ENCODE measurements around the gene EZH2.
A peak's percentile ranks its signal among the peaks of the same experiment; 100 is the strongest.

The EZH2 gene

GRCh38 chr7:148809856-148810255 is 74.2 kb downstream of the EZH2 start:
- no peak for DNase-seq (ENCODE audit: low read depth in 2 of 2)

GRCh38 chr7:148807436-148807835 is 76.7 kb downstream of the EZH2 start:
- DNase-seq (ENCODE audit: low read depth in 2 of 2): no peak

DNA sequence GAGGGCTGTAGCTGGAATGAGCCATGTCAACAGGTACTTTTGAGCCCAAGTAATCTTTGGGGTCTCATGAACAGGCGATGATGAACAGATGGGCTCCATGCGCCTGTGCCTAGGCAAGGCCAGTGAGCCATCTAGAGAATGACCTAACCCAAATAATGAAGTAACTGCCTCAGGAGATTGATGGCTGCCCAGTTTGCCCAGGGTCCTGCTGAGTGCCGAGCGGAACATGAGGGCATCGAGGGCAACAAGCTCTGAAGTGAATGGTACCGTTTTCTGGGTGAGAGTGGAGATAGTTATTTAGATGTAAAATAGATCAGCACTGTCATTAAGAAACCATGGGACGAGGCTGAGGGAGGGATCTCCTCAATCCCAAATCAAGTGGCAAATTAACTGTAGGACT is 77.9 kb downstream of the EZH2 start:
- DNase-seq (ENCODE audit: low read depth in 2 of 2): no peak

DNA sequence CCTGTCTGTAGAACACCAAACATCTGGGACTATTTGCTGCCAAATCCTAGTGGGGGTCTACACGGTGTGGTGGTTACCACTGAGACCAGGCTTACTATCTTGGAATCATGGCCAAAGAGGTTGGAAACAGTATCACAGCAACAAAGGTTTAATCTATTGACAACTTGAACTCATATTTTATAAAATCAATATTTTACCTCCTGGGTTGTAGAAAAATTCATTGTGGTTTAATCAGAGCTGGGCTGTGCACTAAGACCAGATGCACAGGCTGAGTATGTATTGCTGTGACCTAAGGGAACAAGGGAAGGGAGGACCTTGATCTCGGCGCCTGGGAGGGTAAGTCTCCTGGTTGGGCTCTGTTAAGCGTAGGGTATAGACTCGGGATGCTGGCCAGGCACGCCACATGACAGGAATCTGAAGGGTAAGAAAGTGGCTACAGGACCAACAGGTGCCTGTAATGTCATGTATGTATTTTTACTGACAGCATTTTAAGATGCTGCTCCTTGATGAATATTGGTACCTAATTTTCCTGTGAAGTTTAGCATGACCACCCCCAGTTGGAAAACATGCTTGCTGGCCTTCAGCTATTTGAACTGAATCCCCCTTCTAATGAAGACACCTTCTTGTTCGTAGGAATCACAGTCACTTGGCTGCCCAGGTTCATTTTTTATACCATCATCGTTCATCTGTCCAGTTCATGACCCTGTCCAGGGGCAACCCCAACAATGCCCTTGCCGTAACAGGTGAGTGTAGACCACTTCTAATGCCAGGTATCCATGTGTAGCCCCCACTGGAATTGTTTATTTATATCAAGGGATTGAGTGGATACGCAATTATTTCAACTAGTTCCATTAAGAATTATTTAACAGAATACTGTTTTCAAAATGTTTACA is 79.5 kb downstream of the EZH2 start:
- no peak for DNase-seq (ENCODE audit: low read depth in 2 of 2)

DNA sequence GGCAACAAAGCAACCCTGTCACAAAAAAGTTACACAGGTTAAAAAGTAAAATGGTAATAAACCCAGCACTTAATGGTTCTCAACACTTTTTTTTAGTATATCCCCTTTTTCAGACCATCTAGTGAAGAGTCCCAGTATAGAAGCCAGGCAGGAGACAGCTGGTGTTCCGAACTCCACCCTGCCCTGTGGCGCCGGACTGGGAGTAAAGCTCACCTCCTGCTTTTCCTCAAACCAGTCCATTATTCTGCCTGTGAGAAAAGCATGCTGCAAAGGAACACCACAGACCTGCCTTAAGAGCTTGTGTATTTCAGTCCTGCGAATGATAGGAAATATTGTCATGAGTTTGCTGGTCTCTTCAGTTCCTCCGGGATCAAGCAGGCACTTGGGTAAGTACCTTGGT is 81.0 kb downstream of the EZH2 start:
- DNase-seq (ENCODE audit: low read depth in 2 of 2): no peak

- DNase-seq (ENCODE audit: low read depth in 2 of 2): no peak
These were observed 82.0 kb downstream of the EZH2 start for GRCh38 chr7:148802101-148802493.

DNA sequence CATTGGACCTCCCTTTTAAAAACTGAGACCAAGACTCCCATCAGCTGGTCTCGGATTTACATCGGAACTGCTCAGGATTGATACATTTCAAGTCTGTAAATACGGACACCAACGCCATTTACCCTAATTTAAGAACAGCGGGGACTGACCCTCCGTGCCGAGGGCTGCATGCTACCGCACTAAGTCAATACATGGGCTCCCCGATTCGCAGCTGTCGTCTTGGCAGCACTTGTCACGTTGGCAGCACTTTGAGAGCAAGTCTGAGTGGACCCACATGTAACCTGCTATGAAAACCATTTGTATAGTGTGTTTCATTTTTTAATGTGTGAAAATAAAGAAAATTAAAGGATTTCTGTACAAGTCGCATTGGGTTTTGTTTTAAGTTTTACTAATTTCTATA is 83.4 kb downstream of the EZH2 start:
- DNase-seq (ENCODE audit: low read depth in 2 of 2): no peak

- no peak for DNase-seq (ENCODE audit: low read depth in 2 of 2)
These were observed 84.1 kb downstream of the EZH2 start for GRCh38 chr7:148799893-148800555.

GRCh38 chr7:148796841-148797240 is 87.2 kb downstream of the EZH2 start:
- DNase-seq (ENCODE audit: low read depth in 2 of 2): no peak

GRCh38 chr7:148794476-148794875 is 89.6 kb downstream of the EZH2 start:
- DNase-seq (ENCODE audit: low read depth in 2 of 2): no peak

GRCh38 chr7:148793590-148793989 is 90.5 kb downstream of the EZH2 start:
- DNase-seq (ENCODE audit: low read depth in 2 of 2): no peak

- no peak for DNase-seq (ENCODE audit: low read depth in 2 of 2)
These were observed 92.5 kb downstream of the EZH2 start for GRCh38 chr7:148791546-148791945.

DNA sequence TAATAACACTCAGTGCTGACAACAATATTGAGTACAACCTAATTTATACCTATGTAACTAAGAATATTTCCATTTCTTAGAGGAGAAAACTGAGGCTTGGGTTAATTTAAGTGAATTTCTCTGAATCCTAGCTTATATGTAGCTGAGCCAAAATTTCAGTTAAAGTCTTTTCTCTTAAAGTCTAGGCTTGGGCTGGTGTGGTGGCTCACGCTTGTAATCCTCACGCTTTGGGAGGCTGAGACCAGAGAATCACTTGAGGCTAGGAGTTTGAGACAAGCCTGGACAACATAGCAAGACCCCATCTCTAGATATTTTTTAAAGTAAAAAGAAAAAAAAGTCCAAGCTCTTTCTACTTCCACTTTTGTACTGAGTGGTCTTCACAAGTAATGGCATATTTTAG is 93.2 kb downstream of the EZH2 start:
- DNase-seq (ENCODE audit: low read depth in 2 of 2): no peak

DNA sequence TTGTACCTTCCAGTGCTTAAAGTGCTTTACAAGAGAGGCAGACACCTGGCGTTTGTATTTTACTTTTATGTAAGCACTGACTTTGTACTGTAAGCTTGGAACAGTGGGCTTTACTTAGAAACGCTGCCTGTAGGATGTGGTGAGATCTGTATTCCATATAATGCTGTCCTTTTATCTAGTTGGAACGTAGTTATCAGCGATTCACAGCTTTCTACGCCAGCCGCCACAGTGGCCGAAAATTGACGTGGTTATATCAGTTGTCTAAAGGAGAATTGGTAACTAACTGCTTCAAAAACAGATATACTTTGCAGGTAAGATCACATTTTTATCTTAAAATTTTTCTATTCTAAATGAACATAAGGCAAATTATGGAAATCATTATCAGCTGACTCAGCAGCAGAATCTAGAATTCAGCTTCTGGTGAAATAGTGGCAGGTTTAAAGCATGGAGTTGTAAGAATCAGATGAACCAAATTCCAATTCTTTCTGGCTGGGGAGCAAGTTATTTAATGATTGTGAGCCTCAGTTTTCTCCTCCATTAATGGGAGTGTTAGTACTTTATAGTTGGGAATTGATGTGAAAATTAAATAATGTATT is 93.9 kb downstream of the EZH2 start:
- no peak for DNase-seq (ENCODE audit: low read depth in 2 of 2)

DNA sequence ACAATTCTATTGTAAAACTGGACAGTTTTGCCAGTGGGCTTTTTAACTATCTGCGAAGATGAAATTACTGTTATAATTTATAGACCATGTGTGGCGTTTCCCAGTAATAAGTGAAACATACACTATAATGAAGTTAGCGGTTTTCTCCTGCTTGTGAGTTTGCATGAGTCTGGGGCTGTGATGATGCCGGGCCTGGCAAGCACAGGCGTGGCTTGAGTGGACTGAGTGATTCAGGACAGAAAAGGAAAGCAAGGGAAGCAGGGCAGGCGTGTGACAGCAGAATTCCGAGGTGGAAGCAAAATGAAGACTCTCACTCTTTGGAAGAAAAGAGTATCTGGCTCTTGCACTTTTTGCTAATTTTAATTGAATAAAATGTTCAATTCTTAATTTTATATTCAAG is 94.9 kb downstream of the EZH2 start:
- no peak for DNase-seq (ENCODE audit: low read depth in 2 of 2)

DNA sequence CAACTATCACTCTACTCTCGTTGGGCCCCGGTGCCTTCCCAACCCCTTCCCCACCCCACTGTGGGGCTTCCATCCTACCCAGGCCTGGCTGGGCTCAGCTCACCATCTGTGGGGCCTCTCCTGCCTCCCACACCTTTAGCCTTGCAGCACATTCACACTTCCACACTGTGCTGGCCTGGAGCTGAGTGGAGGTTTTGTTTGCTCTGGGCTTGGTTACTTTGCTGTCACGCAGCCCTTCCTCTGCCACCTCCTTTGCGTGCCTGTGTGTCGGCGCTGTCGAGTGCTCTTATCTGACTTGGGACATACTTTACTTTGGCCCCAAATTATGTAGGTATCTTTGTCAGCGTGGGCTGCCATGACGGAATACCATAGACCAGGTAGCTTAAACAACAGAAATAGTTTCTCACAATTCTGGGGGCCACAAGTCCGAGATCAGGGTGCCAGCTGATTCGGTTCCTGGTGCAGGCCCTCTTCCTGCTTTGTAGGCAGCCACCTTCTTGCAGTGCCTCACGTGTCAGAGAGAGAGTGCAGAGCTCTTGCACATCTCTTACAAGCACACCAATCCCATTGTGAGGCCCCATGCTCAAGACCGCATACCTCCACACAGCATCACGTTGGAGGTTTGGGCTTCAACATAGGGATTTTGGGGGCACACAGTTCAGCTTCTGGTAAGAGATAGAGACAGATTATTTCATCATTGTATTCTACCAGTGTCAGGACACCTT is 96.4 kb downstream of the EZH2 start:
- no peak for DNase-seq (ENCODE audit: low read depth in 2 of 2)

DNA sequence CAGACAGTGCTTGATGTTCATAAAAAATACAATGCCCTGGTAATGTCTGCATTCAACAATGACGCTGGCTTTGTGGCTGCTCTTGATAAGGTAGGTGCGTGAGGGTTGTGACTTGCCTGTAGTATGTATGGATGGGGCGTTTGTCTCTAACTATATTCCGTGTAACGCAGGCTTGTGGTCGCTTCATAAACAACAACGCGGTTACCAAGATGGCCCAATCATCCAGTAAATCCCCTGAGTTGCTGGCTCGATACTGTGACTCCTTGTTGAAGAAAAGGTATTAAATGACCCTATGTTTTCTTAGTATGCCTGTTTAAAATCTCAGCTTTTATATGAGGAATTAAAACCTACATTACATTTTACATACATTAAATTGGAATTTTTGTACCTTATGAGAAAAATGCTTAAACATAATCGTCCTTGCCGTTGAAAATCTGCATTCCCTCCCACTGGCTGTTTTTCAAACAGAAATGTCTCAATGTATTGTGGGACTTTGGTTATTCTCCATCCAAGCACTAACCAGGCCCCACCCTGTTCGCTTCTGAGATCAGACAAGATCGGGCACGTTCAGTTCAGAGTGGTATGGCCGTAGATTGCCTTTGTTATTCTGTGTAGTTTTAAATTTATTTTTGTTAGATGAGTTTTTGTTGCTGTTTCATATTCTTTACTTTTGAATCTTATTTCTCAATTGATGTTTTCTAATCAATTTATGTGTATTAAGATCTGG is 100.1 kb downstream of the EZH2 start:
- DNase-seq (ENCODE audit: low read depth in 2 of 2): no peak

DNA sequence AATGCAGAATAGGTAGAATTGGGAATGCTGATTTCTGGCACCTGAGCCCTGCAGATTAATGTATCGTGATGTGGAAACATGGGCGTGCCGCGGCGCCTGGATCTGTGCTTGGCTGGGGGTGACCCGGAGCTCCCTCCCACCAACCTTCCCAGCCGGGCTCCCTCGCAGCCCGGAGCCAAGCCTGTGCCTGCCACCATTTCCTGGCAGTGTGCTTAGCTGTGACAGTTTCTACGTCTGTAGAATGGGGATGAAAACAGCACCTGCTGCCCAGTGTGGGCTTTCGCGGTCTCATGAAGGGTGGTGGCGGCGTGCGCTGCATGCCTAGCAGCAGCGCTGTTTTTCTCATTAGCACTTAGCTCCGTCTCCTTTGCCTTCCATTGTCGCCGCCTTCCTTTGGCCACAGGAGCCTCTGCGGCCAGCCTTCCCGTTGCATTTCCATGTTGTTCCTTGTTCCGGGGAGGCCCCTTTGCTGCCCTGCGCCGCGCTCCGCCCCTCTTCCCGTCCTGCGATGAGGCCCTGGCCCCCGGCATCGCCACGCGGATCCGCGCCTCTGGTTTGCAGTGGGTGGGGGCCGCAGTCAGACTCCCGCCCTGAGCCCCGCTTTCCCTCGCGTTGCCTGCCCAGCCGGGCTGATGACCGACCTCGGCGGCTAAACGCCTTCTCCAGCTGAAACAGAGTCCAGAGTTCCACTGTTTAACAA is 101.2 kb downstream of the EZH2 start:
- DNase-seq (ENCODE audit: low read depth in 2 of 2): no peak

- no peak for DNase-seq (ENCODE audit: low read depth in 2 of 2)
These were observed 109.6 kb downstream of the EZH2 start for GRCh38 chr7:148774471-148774870.

DNA sequence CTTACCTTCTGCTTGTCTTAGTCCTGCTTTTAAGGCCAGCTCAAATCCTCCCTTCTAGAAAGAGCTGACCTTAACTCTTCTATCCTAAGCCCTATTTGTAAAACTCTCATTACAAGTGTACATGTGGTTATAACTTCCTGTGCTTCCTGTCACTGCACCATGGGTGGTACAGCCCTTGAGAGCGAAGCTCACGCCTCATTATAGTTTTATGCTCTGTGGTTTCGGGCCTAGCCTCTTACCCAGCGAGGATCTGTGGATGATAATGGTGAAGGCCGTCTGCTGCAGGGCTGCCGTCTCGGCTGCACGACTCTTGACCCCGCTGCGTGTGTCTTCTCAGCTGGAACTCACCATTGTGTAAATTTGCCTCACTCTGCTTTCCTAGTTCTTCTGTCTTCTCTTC is 110.8 kb downstream of the EZH2 start:
- DNase-seq (ENCODE audit: low read depth in 2 of 2): peak in 1 of 2 donors; percentile 15

Data from stimulated activated CD8-positive, alpha-beta memory T cell treated with anti-CD3 and anti-CD28 coated beads, Interleukin-15, amount 100 ng/mL, for 4 hours (primary cell).